A673 (cell line): ENCODE data around the gene CELF5.

ENCODE experiments used
- CTCF ChIP-seq: fragments of 300-800, 200-600 bp; sonication (generic); conservative IDR thresholded peaks from 2 replicates; pipeline ENCODE4 v1.5.1; 2017; ENCODE audit warnings: low read depth, mild to moderate bottlenecking, antibody characterized with exemption, low read length, moderate library complexity, mixed read lengths
- EZH2 ChIP-seq: fragments of 200-600 bp; sonication (generic); IDR thresholded peaks from 2 replicates; pipeline ENCODE4 v1.6.1; 2017; ENCODE audit warnings: borderline replicate concordance, low read depth, mild to moderate bottlenecking, mixed read lengths, antibody characterized with exemption, low read length; ENCODE audit not compliant: poor library complexity, severe bottlenecking

DNA sequence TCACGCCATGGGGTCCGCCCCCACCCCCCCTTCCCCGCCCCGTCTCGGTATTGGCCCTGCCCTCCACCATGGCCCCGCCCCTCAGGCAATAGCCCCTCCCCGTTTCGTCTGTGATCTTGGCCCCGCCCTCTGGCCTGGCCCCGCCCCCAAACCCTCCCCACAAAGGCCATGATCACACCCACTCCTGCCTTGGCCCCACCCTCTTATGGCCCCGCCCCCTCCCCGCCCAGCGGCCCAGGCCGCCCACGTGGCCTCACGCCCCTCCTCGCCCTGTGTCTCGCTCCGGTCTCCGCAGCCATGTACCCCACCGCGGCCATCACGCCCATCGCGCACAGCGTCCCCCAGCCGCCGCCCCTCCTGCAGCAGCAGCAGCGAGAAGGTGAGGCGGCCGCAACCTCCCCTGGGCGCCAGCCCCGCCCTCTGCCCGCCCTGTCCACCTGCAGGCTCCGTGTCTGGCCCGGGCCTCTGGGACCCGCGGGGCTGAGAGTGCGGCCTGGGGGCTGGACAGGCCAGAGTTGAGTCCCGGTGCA is 61.3 kb downstream of the CELF5 start:
- no peak for TF ChIP-seq CTCF
- no peak for TF ChIP-seq EZH2
